CD8-positive, alpha-beta memory T cell (primary cell): ENCODE measurements around the gene DYRK2. TPM values are rescaled to one million over a fixed set of nuclear protein-coding genes. Genes with fewer than 3 reads are reported as not detected.

Source experiments
- CTCF ChIA-PET: fragments of 350-600 bp; sonication (Branson Sonifier 250); formaldehyde crosslinking; loops from one replicate; lab custom pipeline; 2021; ENCODE audit warnings: antibody characterized with exemption; lab: Charles Lee
- POLR2A ChIA-PET: fragments of 350-600 bp; sonication (Branson Sonifier 250); formaldehyde crosslinking; loops from one replicate; lab custom pipeline; 2021; ENCODE audit warnings: antibody characterized with exemption; lab: Charles Lee
- DNase-seq, 5 donors: peaks; one replicate each; pipeline versions ENCODE4 v3.0.0 to v3.0.0-alpha.2; 2020 to 2022; ENCODE audit warnings: mixed read lengths in 1 of 5
- H3K27ac ChIP-seq: one replicate; pipeline ENCODE4 v1.7.0; 2013; ENCODE audit warnings: low read depth, mild to moderate bottlenecking, low read length, moderate library complexity
- H3K27me3 ChIP-seq: 2 replicates; pipeline ENCODE4 v1.7.0; 2013; ENCODE audit warnings: low read length, mild to moderate bottlenecking; ENCODE audit not compliant: insufficient read depth, poor library complexity, severe bottlenecking
- H3K36me3 ChIP-seq: 2 replicates; pipeline ENCODE4 v1.7.0; 2013; ENCODE audit warnings: mild to moderate bottlenecking, low read length, moderate library complexity; ENCODE audit not compliant: insufficient read depth
- H3K4me1 ChIP-seq: 2 replicates; pipeline ENCODE4 v1.7.0; 2013; ENCODE audit warnings: mild to moderate bottlenecking, low read length, moderate library complexity; ENCODE audit not compliant: insufficient read depth
- H3K4me3 ChIP-seq: 2 replicates; pipeline ENCODE4 v1.7.0; 2013; ENCODE audit warnings: mild to moderate bottlenecking, low read length
- H3K9me3 ChIP-seq: 2 replicates; pipeline ENCODE4 v1.7.0; 2013; ENCODE audit warnings: mild to moderate bottlenecking, low read length
- H3K27ac Mint-ChIP-seq, 8 donors: one replicate each; pipeline ENCODE4 v1.8.0; 2020 to 2021; ENCODE audit warnings: mixed read lengths in 8 of 8, mild to moderate bottlenecking in 6 of 8, inconsistent platforms in 3 of 8, moderate library complexity in 3 of 8
- H3K27me3 Mint-ChIP-seq, 2 donors: one replicate each; pipeline ENCODE4 v1.8.0; 2020 to 2021; ENCODE audit warnings: mixed read lengths in 2 of 2, mild to moderate bottlenecking in 1 of 2, moderate library complexity in 1 of 2
- H3K36me3 Mint-ChIP-seq, 3 donors: one replicate each; pipeline ENCODE4 v1.8.0; 2020 to 2021; ENCODE audit warnings: mixed read lengths in 3 of 3, inconsistent platforms in 1 of 3, mild to moderate bottlenecking in 1 of 3
- H3K4me1 Mint-ChIP-seq, 3 donors: one replicate each; pipeline ENCODE4 v1.8.0; 2020 to 2021; ENCODE audit warnings: mixed read lengths in 3 of 3, inconsistent platforms in 1 of 3, mild to moderate bottlenecking in 1 of 3
- H3K4me3 Mint-ChIP-seq, 7 donors: one replicate each; pipeline ENCODE4 v1.8.0; 2020 to 2021; ENCODE audit warnings: mixed read lengths in 7 of 7, mild to moderate bottlenecking in 6 of 7, moderate library complexity in 4 of 7, inconsistent platforms in 2 of 7
- H3K9me3 Mint-ChIP-seq, 5 donors: one replicate each; pipeline ENCODE4 v1.8.0; 2020 to 2022; ENCODE audit warnings: mixed read lengths in 5 of 5, mild to moderate bottlenecking in 3 of 5, moderate library complexity in 2 of 5, inconsistent platforms in 1 of 5
- polyA plus RNA-seq: library from polyadenylated mRNA; unstranded; fragments of 300-500 nt; fragmentation: Illumina TruSeq; gene quantifications from one replicate; pipeline ENCODE4 v1.2.3, GENCODE V29; 2021
- total RNA-seq, 2 experiments: library from RNA; stranded (reverse); gene quantifications; one replicate each; pipeline ENCODE4 v1.2.3, GENCODE V29; 2021

The DYRK2 gene
- total and polyA plus RNA-seq, 3 experiments from 2014 or later: 44.7 to 89.3 (median 47.6) TPM

- Histone ChIP-seq H3K36me3 (no peaks in the 10 kb centered on the region), H3K4me3 (no peak overlapping the region), H3K4me1 (peaks cover 6% of the 10 kb centered on the region), H3K9me3 (no peaks in the 10 kb centered on the region), H3K27me3 (no peaks in the 10 kb centered on the region), H3K27ac (no peak overlapping the region)
- CTCF ChIA-PET: interaction anchor here (0.9 kb wide), 1 partner anchor 173 kb away, joined by 3 read pairs; no protein-coding TSS in a partner anchor
- no peaks in the 10 kb centered on the region for H3K9me3 Mint-ChIP-seq
- no peak for DNase-seq
- H3K27me3 Mint-ChIP-seq: no peaks in the 10 kb centered on the region
- peaks cover 15 to 27% (median 25%) of the 10 kb centered on the region in 3 donors for H3K4me1 Mint-ChIP-seq
- H3K27ac Mint-ChIP-seq: peak overlapping the region in 1 of 8 donors; percentile 60
- peaks cover under 1 to 13% (median 11%) of the 10 kb centered on the region in 3 donors for H3K36me3 Mint-ChIP-seq
- POLR2A ChIA-PET: interaction anchor here (0.7 kb wide), 1 partner anchor 185 kb away, joined by 4 read pairs; no protein-coding TSS in a partner anchor
- peak overlapping the region in 2 of 7 donors; percentile 9 to 69 for H3K4me3 Mint-ChIP-seq
Observed at GRCh38 chr12:67645601-67646000, 2.9 kb upstream of the DYRK2 start.

- POLR2A ChIA-PET: no interaction called here
- H3K27me3 Mint-ChIP-seq: no peaks in the 10 kb centered on the region
- CTCF ChIA-PET: interaction anchor here (0.9 kb wide), 1 partner anchor 174 kb away, joined by 3 read pairs; no protein-coding TSS in a partner anchor
- H3K36me3 Mint-ChIP-seq: peaks cover 3 to 24% (median 11%) of the 10 kb centered on the region in 3 donors
- H3K4me3 ChIP-seq: no peak overlapping the region
- no peaks in the 10 kb centered on the region for H3K9me3 ChIP-seq
- H3K9me3 Mint-ChIP-seq: no peaks in the 10 kb centered on the region
- H3K4me1 ChIP-seq: peaks cover 15% of the 10 kb centered on the region
- peak overlapping the region in 7 of 8 donors; percentile 32 to 99 (median 84) for H3K27ac Mint-ChIP-seq
- no peak overlapping the region for H3K27ac ChIP-seq
- no peak for DNase-seq
- H3K36me3 ChIP-seq: no peaks in the 10 kb centered on the region
- peak overlapping the region; percentile 83 to 99 (median 96) for H3K4me3 Mint-ChIP-seq
- H3K27me3 ChIP-seq: no peaks in the 10 kb centered on the region
- H3K4me1 Mint-ChIP-seq: peaks cover 26 to 36% (median 34%) of the 10 kb centered on the region in 3 donors
Observed at GRCh38 chr12:67646775-67647174, 1.8 kb upstream of the DYRK2 start.

- Histone ChIP-seq H3K9me3 (no peaks in the 10 kb centered on the region), H3K27ac (no peak overlapping the region), H3K36me3 (no peaks in the 10 kb centered on the region), H3K27me3 (no peaks in the 10 kb centered on the region), H3K4me3 (peak overlapping the region; percentile 94), H3K4me1 (peaks cover 18% of the 10 kb centered on the region)
- Mint-ChIP-seq H3K4me1 (peaks cover 30 to 39% (median 39%) of the 10 kb centered on the region in 3 donors), H3K27ac (peak overlapping the region; percentile 77 to 99 (median 92)), H3K36me3 (peaks cover 3 to 24% (median 11%) of the 10 kb centered on the region in 3 donors), H3K4me3 (peak overlapping the region; percentile 83 to 99 (median 96)), H3K9me3 (no peaks in the 10 kb centered on the region), H3K27me3 (no peaks in the 10 kb centered on the region)
- ChIA-PET POLR2A (interaction anchor here (0.7 to 3.9 kb wide), 6 partner anchors 11 to 296 kb away, joined by 3 to 78 read pairs (median 6); no protein-coding TSS in a partner anchor), CTCF (interaction anchor here (1.0 to 3.2 kb wide), 16 partner anchors 10 to 301 kb away, joined by 3 to 18 read pairs (median 4); no protein-coding TSS in a partner anchor)
- peak in 2 of 5 donors; percentile 63 to 65 for DNase-seq
Observed at GRCh38 chr12:67647181-67647798, 1.3 kb upstream of the DYRK2 start.

GRCh38 chr12:67647799-67648520, 585 bp upstream of the DYRK2 start:
- ChIA-PET POLR2A (interaction anchor here (0.7 to 3.9 kb wide), 16 partner anchors 9 to 295 kb away, joined by 3 to 78 read pairs (median 4); no protein-coding TSS in a partner anchor), CTCF (interaction anchor here (0.8 to 3.2 kb wide), 20 partner anchors 9 to 302 kb away, joined by 3 to 18 read pairs (median 4); no protein-coding TSS in a partner anchor)
- H3K4me3 Mint-ChIP-seq: peak overlapping the region; percentile 83 to 99 (median 96)
- H3K27ac Mint-ChIP-seq: peak overlapping the region; percentile 77 to 99 (median 92)
- peaks cover 32 to 41% (median 37%) of the 10 kb centered on the region in 3 donors for H3K4me1 Mint-ChIP-seq
- no peaks in the 10 kb centered on the region for H3K27me3 Mint-ChIP-seq
- peak; percentile 26 to 73 (median 61) for DNase-seq
- Histone ChIP-seq H3K27me3 (no peaks in the 10 kb centered on the region), H3K36me3 (no peaks in the 10 kb centered on the region), H3K27ac (peak overlapping the region; percentile 81), H3K4me3 (peak overlapping the region; percentile 94), H3K9me3 (no peaks in the 10 kb centered on the region), H3K4me1 (peaks cover 25% of the 10 kb centered on the region)
- peaks cover 3 to 25% (median 11%) of the 10 kb centered on the region in 3 donors for H3K36me3 Mint-ChIP-seq
- H3K9me3 Mint-ChIP-seq: no peaks in the 10 kb centered on the region

GRCh38 chr12:67649261-67649569, 670 bp downstream of the DYRK2 start:
- DNase-seq: peak in 1 of 5 donors; percentile 60
- Mint-ChIP-seq H3K9me3 (no peaks in the 10 kb centered on the region), H3K27me3 (no peaks in the 10 kb centered on the region), H3K4me1 (peaks cover 44 to 51% (median 50%) of the 10 kb centered on the region in 3 donors), H3K36me3 (peaks cover 8 to 37% (median 11%) of the 10 kb centered on the region in 3 donors), H3K4me3 (peak overlapping the region in 6 of 7 donors; percentile 94 to 100 (median 99)), H3K27ac (no peak overlapping the region)
- H3K36me3 ChIP-seq: no peaks in the 10 kb centered on the region
- POLR2A ChIA-PET: interaction anchor here (1.0 to 3.9 kb wide), 11 partner anchors 17 to 380 kb away, joined by 3 to 78 read pairs (median 7); partner anchors contain the start of gene CAND1
- CTCF ChIA-PET: interaction anchor here (1.0 to 3.2 kb wide), 11 partner anchors 10 to 293 kb away, joined by 3 to 18 read pairs (median 5); no protein-coding TSS in a partner anchor
- no peaks in the 10 kb centered on the region for H3K9me3 ChIP-seq
- peak overlapping the region; percentile 77 for H3K4me3 ChIP-seq
- peak overlapping the region; percentile 73 for H3K27ac ChIP-seq
- no peaks in the 10 kb centered on the region for H3K27me3 ChIP-seq
- peaks cover 38% of the 10 kb centered on the region for H3K4me1 ChIP-seq

- peak overlapping the region; percentile 73 for H3K27ac ChIP-seq
- H3K9me3 Mint-ChIP-seq: no peaks in the 10 kb centered on the region
- ChIA-PET POLR2A (interaction anchor here (0.7 to 3.9 kb wide), 8 partner anchors 9 to 380 kb away, joined by 3 to 78 read pairs (median 7); partner anchors contain the start of gene CAND1), CTCF (interaction anchor here (1.1 to 3.2 kb wide), 11 partner anchors 11 to 293 kb away, joined by 3 to 18 read pairs (median 5); no protein-coding TSS in a partner anchor)
- no peaks in the 10 kb centered on the region for H3K36me3 ChIP-seq
- H3K27ac Mint-ChIP-seq: peak overlapping the region; percentile 84 to 98 (median 97)
- no peaks in the 10 kb centered on the region for H3K27me3 Mint-ChIP-seq
- H3K27me3 ChIP-seq: no peaks in the 10 kb centered on the region
- H3K4me1 Mint-ChIP-seq: peaks cover 50 to 57% (median 56%) of the 10 kb centered on the region in 3 donors
- peak; percentile 18 to 66 (median 32) for DNase-seq
- peak overlapping the region; percentile 77 for H3K4me3 ChIP-seq
- peak overlapping the region; percentile 94 to 100 (median 99) for H3K4me3 Mint-ChIP-seq
- H3K4me1 ChIP-seq: peaks cover 43% of the 10 kb centered on the region
- H3K36me3 Mint-ChIP-seq: peaks cover 8 to 43% (median 10%) of the 10 kb centered on the region in 3 donors
- H3K9me3 ChIP-seq: no peaks in the 10 kb centered on the region
Observed at GRCh38 chr12:67649570-67650387, 1.2 kb downstream of the DYRK2 start.
